Medulla oblongata (tissue), 1 donor: Measurements from ENCODE around the gene PRR14L.
A peak's percentile ranks its signal among the peaks of the same experiment; 100 is the strongest.

ENCODE experiments used
- DNase-seq: peaks from one replicate; pipeline ENCODE4 v3.0.0-alpha.2; 2015; ENCODE audit errors: extremely low spot score

PRR14L gene

GRCh38 chr22:31639436-31640039 is 110.4 kb downstream of the PRR14L start:
- DNase-seq: no peak

- DNase-seq: peak; percentile 66
Observed at GRCh38 chr22:31637891-31638618, 111.9 kb downstream of the PRR14L start.

GRCh38 chr22:31637447-31637890 is 112.5 kb downstream of the PRR14L start:
- peak; percentile 38 for DNase-seq

GRCh38 chr22:31635638-31636306 is 114.2 kb downstream of the PRR14L start:
- DNase-seq: no peak

GRCh38 chr22:31631436-31631835 is 118.5 kb downstream of the PRR14L start:
- DNase-seq: no peak
